HG03103 (cell line): ENCODE data around the gene REXO4.

ENCODE experiments used
- ATAC-seq: cut with Tn5 transposase; IDR thresholded peaks from one replicate; pipeline ENCODE4 v1.9.1; 2021; ENCODE audit warnings: low read depth; ENCODE audit not compliant: unreplicated experiment

REXO4 gene

DNA sequence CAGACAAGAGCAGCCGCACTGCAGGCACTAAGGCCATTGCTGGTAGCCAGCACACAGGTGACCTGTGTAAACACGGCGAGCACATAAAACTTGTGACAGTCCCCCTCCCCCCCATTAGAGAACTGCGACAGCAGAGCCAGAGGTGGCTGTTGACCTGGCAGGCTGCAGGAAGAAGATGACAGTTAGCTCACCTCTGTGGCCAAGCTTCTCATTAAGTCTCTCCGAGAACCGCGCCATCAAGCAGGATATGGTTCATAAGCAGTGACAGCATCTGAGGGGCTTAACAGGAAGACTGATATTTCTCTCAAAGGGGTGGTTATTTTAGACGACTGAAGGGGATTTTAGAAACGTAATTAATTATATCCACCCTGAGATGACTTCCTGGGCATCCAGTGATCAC lies 47.1 kb downstream of the REXO4 start:
- ATAC-seq: no peak

DNA sequence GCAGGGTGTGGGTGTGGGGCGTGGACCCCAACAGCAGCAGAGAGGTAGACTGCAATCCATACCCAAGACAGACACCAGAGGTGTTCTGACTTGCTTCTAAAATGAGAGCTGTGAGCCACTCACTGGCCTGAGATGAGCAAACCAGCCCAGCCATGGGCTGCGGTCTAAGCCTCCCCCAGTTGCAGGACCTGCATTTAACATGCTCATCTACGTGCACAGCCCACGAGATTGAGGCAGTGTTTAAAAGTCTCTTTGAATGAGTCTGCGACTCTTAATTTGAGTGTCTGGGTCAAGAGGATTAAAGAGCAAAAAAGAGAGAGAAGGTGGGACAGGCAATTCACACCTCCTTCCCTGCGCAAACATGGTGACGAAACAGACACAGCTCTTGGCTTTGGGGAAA lies 47.9 kb downstream of the REXO4 start:
- ATAC-seq: no peak

DNA sequence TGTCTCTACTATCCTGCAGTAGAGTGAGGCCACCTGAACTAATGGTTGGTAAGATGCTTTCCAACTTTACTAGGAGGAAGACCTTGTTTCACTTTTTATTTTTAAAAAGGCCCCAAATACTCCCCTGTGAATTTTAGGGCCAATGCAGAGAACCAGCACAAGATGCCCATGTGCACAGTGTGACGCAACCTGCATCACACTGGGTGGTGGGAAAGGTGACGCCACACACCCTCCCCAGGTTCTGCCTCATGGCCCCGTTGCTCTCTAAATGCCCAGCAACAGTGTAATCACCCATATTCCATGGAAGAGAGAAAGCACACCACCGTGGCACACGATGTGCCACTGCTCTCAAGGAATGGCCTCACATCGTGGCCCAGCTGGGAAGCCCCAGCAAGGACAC lies 48.4 kb downstream of the REXO4 start:
- no peak for ATAC-seq

DNA sequence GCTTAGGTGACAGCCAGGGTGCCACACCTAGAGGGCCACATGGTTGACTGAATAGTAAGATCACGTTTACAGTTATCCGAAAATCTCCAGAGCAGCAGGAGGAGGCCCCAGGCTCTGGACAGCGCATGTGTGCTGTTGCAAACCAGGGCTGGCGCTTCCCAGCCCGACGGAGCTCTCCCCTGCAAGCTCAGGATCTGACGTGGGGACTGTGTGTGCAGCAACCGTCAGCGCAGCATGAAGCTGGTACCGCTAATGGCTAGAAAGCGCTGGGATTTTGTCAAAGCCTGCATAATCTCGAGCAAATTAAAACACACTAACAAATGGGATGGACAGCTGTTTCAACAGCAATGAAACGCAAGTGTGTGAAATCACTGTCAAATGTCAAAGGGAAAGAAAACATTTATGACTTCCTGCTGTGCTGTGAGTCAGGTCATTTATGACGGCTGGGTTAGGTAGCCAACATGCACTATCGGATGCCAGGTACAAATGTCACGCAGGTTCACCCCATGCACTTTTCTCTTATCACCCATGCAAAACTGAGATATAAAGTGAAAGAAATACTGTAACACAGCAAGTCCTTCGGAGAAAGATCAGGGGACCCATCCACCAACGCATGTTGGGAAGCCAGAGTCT lies 49.4 kb downstream of the REXO4 start:
- ATAC-seq: no peak

DNA sequence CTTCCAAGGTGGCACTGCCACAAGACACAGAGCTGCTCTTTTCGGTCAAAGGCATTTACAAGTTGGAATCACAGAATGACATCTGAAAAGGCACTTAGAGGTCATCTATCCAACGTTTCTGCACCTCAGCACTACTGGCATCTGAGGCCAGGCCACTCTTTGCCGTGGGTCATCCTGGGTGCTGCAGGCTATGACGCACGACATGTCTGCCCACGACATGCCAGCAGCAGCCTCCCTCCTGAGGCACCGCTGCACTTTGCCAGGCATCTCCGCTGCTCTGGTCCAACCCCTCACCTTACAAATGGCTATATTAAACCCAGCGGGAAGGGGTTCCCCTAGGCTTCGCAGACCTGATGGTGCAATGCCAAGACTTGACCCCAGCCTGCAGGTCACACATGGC lies 50.0 kb downstream of the REXO4 start:
- no peak for ATAC-seq

DNA sequence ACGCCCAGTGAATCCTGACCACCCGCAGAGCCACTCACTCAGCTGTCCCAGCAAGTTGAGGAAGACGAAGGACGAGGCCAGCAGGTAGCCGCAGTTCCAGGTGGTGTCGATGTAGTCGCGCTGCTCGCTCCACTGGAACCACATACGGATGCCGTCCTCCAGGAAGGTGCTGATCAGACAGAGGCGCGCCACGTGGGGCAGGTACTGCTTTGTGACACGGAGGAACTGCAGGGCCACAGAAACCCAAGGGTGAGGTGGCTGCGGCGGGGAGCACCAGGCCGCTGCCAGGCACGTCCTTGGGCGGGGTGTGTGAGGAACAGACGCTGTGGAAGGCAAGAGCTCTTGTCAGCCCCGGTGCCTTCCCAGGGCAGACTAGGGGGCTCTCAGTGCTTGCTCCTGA lies 50.6 kb downstream of the REXO4 start:
- ATAC-seq: no peak

DNA sequence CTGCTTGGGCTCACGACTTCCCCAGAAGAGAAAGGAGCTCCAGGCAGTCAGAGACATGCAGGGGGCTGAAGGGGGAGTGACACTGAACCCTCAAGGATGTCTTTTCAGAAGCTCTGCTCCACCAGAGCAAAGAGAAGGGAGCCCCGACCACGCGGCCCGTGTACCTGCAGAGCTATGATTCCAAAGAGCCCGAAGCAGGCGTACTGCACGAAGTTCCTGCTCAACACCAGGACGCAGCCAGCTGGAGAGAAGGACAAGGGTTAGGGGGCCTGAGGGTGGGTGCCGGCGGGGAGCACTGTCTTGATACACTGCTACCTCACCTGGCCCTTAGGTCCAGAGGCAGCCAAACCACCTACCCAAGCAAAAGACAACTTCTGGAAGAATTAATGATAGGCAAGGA lies 51.4 kb downstream of the REXO4 start:
- no peak for ATAC-seq

DNA sequence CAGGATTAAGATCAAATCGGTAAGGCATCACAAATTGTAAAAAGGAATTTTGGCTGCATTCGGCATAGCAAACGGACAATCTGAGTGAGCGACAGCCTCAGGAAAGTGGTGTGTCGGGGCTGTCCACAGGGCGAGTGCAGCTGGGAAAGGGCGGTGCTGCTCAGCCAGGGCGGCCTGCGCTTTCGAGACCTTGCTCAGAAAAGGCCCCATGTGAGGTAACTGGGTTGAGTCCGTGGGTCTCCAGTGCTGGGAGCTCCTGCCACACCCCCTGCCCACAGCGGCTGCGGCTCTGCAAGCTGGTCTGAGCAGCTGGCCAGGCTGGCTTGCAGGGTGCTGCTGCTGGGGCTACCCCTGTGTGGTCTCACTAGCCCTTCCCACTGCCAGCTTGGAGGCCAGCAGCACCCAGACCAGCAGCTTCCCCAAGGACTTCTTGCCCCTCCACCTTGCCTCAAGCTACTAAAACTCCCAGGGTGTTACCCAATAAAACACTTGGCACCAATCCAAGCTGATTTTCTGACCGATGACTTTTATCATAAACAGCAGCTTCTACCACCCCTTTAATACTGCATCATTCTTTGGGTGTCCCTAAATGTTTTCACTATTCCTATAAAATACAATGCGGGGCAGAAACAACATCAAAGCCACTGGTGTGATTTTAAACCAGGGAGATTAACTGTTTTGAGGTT lies 55.3 kb downstream of the REXO4 start:
- ATAC-seq: no peak

DNA sequence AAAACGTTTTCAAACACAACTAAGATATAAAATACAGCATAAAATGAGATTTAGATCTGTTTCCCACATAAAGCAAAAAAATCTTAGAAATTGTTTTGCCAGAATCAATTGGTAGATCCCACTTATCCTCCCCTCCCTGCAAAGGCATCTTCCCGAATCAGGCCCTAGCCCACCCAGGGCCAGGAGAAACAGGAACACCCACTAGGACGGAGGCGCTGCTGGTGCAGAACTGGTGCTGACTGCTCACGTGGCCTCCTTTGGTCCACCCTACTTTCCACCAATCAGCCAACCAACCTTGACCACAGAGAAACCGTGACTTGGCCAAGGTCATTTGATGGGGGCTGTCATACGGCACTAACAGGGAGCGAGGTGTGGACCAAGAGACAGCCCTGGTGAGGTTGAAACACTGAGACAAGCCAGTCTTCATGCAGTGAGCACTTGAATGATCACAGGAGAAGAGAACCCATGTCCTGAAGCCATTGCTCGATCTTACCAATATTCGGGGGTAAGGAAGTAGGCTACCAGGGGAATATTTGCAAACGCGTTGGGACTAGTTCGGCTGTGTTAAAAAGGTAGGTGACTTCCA lies 56.2 kb downstream of the REXO4 start:
- no peak for ATAC-seq

DNA sequence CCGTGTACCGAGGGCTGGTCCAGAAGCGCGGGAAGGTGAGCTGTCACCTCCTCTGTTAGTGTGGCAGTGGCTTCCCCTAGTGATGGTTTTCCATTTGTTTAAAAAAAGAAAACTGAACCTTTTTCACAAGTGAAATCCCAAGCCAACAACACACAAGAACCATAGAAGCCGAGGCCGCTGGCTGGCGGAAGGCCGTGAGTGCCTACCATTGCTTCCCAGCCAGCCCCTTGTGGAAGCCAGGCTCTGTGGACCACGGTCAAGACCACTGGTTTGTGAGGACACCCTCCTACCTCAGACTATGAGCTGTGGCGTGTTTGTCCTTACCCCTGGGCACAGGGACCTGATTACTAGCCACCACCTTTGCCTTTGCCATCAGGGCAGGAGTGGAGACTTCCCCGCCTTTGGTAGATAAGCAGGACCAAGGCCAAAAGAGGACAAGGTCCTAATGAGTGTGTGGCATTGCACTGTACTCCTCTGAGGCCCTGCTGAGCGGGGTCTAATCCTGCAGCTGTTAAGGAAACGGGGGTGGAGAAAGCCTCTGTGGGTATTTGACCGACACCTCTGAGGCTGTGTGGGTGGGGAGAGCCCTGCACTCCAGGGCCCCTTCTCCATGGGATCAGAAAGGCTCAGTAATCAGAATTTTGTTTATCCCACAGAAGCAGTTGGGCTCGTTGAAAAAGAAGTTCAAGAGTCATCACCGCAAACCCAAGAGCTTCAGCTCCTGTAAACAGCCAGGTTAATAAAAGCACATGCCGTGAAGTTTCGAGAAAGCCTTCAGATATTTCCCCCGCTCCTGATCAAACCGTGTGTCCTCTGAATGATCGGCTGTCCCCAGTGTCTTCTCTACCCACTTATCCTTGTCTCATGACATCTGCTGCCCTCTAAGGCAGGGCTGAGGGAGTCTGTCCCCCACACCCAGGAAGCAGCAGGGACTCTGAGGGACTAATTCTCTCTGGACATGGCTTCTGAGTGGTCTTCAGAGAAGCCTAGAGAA lies 57.1 kb downstream of the REXO4 start:
- ATAC-seq: no peak

DNA sequence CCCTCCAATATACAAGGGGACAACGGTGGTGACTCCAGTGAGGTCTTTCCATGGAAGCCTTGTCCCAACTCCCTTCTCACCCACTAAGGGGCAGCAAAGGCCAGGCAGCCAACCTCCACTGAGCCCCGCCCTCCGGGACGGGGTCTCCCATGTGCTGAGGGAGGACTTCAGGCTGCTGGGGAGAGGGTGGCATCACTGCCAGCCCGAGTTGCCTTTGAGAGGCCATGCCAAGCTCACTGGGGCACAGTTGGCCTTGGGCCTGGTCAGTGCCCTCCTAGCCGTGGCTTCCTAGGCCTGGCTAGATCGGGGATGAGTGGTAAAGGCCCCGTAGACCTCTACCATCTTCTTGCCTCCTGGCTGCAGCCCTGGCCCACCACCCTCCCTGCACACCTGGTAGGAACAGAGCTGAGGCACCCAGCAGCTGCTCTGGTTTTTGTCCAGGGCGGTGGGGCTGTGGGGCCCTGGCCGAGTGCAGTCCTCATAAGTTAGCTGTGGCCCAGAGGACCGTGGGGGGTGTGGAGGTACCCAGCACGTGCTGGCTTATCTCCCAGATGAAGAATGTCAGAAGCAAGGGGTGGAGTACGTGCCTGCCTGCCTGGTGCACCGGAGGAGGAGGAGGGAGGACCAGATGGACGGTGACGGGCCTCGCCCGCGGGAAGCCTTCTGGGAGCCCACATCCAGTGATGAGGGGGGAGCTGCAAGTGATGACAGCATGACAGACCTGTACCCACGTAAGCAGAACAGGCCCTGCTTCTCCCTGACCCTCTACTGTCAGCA lies 58.2 kb downstream of the REXO4 start:
- no peak for ATAC-seq

DNA sequence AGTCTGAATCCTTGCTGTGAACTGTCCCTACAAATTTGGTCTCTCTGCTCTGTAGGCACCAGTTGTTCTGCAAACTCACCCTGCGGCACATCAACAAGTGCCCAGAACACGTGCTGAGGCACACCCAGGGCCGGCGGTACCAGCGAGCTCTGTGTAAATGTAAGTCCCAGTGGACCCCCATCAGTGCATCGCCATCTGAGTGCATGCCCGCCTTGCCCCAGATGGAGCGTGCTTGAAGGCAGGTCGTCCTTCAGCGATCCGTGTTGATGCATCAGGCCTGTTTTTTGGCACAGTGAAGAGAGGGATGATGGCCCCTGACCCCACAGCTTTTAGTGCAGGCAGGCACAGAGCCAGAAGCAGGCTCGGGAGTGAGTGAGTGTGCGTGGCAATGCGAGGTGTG lies 60.2 kb downstream of the REXO4 start:
- no peak for ATAC-seq

DNA sequence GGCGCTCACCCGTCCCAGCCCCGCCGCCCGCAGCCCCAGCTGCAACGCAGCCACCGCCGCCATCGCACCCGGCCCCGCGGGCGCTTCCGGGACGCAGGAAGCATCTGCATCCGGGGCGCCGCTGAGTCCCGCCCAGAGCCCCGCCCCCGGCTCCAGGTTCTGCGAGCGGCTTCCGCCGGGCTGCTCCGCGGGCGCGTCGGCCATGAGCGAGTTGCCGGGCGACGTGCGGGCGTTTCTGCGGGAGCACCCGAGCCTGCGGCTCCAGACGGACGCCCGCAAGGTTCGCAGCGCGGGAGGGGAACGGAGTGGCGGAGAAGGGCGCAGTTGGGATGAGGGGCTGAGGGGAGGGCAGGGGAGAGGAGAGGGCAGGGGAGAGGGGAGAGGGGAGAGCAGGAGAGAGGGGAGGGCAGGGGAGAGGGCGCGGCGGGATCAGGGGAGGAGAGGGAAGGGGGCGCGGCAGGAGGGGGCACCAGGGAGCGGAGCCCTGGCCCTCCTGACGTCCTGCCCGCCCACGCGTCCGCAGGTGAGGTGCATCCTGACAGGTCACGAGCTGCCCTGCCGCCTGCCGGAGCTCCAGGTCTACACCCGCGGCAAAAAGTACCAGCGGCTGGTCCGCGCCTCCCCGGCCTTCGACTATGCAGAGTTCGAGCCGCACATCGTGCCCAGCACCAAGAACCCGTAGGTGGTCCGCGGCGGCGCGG lies 61.3 kb downstream of the REXO4 start, which contains the start of the genes SURF1 and SURF2:
Gene SURF1, minus strand, starts transcription at position 97 of the 701 bp plus-strand sequence. Its CDS starts 34 bp downstream, at position 63.
Gene SURF2, plus strand, starts transcription at position 160 of the 701 bp plus-strand sequence. Its CDS starts 43 bp downstream, at position 203.
- peak; percentile 67 for ATAC-seq
